Fibroblast of mammary gland (primary cell): ENCODE results near the gene SLC5A6.

Source experiments
- DNase-seq: peaks from one replicate; pipeline ENCODE4 v3.0.0-alpha.2; 2010; ENCODE audit warnings: low read depth
- H3K4me3 ChIP-seq: 2 replicates; pipeline ENCODE4 v1.5.1; 2011; ENCODE audit warnings: low read depth, mild to moderate bottlenecking, low read length, moderate library complexity; ENCODE audit not compliant: control insufficient read depth
- CTCF ChIP-seq: conservative IDR thresholded peaks from 2 replicates; pipeline ENCODE4 v1.5.1; 2011; ENCODE audit warnings: low read depth, low read length, inconsistent platforms; ENCODE audit not compliant: control insufficient read depth, insufficient read depth

The SLC5A6 gene

GRCh38 chr2:27223416-27223815 is 11.3 kb upstream of the SLC5A6 start:
- no peak for TF ChIP-seq CTCF
- DNase-seq, result no peak
- H3K4me3 ChIP-seq, result no peak overlapping the region

GRCh38 chr2:27222407-27222806 is 10.3 kb upstream of the SLC5A6 start:
- no peak for DNase-seq
- no peak for TF ChIP-seq CTCF
- no peak overlapping the region for H3K4me3 ChIP-seq

GRCh38 chr2:27221166-27221565 is 9.1 kb upstream of the SLC5A6 start:
- DNase-seq, result no peak
- no peak for TF ChIP-seq CTCF
- H3K4me3 ChIP-seq, result no peak overlapping the region

GRCh38 chr2:27220091-27220490 is 8.0 kb upstream of the SLC5A6 start:
- H3K4me3 ChIP-seq, result no peak overlapping the region
- no peak for DNase-seq
- no peak for TF ChIP-seq CTCF

GRCh38 chr2:27219091-27219490 is 7.0 kb upstream of the SLC5A6 start:
- no peak for DNase-seq
- H3K4me3 ChIP-seq, result no peak overlapping the region
- no peak for TF ChIP-seq CTCF

- peak overlapping the region; percentile 88 for H3K4me3 ChIP-seq
Measured at GRCh38 chr2:27218614-27219013, 6.5 kb upstream of the SLC5A6 start.

More at GRCh38 chr2:27218614-27219013, 6.5 kb upstream of the SLC5A6 start:
- DNase-seq, result no peak
- no peak for TF ChIP-seq CTCF
